ENCODE data around the gene PRR36.
"Not testable (repeated sequence)": the region's sequence is repeated elsewhere in the genome, so short reads cannot be mapped to it uniquely, and the experiment has no call there.

PRR36 gene

DNA sequence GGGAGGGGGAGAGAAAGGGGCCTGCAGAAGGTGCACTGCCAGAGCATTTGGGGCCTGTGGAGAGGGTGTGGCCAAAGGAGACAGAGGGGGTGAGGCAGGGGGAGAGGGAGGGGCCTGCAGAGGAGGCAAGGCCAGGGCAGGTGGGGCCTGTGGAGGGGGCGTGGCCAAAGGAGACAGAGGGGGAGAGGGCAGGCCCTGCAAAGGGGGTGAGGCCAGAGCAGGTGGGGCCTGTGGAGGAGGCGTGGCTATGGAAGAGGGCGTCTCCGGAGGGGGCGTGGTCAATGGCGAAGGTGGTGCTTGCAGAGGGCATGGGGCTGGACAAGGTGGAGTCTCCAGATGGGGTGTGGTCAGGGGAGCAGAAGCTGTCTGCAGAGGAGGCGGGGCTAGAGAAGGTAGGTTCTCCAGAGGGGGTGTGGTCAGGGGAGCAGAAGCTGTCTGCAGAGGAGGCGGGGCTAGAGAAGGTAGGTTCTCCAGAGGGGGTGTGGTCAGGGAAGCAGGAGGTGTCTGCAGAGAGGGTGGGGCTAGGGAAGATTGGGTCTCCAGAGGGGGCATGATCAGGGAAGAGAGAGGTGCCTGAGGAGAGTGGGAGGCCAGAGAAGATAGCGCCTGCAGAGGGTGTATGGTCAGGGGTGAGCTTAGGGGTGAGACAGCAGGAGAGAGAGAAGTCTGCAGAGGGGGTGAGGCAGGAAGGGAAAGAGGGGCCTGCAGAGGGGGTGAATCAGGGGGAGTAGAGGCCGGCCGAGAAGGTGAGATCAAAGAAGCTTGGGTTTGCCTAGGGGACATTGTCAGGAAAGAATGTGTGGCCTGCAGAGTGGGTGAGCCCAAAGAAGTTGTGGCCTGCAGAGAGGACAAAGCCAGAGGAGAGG lies 3.4 kb downstream of the PRR36 start:
- DNase-seq: peak; percentile 84 to 87

DNA sequence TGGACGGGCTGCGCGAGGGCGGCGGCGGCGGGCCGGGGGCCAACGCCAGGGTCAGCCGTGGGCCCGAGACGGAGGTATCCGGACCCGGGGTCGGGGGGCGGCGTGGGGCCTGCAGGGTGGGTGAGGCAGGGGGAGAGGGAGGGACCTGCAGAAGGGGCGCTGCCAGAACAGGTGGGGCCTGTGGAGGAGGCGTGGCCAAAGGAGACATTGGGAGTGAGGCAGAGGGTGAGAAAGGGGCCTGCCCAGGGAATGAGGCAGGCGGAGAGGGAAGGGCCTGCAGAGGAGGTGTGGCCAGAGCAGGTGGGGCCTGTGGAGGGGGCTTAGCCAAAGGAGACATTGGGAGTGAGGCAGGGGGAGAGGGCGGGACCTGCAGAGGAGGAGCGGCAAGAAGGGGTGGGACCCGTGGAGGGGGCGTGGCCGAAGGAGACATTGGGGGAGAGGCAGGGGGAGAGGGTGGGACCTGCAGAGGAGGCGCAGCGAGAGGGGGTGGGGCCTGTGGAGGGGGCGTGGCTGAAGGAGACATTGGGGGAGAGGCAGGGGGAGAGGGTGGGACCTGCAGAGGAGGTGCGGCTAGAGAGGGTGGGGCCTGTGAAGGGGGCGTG lies 4.2 kb downstream of the PRR36 start:
- peak; percentile 71 to 79 for DNase-seq

DNA sequence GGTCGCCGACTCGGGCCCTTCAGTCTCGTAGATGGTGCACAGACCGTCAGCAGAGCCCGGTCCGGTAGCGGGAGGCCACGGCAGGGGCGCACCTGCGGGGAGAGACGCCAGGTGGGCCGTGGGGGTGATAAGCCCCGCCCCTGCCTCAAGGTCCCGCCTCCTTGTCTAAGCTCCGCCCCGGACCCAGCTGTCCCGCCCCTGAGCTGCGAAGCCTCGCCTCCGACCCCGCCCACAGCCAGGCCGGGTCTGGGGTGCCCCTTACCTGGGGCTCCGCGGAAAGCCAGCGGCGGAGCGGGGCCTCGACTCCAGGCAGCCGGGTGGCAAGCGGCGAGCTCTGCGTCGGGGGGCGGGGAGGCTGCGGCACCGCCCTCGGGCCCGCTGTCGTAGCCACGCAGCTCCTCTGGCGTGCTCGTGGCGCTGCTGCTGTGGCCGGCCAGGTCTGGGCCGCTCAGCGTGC lies 4.7 kb downstream of the PRR36 start:
- DNase-seq: peak; percentile 24 to 43

DNA sequence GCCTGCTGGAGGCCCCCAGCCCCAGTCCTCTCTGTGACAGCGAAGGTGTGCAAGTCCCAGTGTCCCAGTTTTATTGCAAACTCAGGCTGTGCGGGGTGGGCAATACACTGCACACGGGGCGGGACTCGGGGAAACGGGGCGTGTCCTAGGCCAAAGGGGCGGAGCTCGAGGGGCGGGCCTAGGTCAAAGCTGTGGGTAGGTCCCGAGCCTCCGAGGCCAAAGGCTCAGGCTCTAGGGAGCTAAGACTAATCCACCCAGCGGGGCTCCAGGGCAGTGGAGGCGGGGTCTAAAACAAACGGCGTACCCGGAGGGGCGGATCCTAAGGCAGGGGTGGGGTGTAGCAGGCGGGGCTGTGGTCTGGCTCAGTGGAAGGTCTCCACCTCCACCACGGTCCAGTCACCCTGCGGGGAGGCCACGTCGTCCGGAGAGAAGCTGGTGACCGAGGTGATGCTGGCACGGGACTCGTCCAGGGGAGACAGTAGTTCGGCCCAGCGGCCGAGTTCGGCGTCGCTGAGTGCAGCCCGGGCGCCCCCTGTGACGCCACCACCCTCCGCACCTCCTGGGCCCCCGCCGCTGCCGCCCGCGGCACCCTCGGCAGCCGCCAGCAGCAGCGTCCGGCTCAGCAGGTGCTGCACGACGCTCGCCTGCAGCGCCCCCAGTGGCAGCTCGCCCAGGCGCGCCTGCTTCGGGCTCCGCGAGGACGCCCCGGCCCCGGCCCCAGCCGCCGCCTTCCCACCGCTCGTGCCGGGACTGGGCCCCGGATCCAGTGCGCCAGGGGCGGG lies 5.3 kb downstream of the PRR36 start:
- peak; percentile 81 to 89 for DNase-seq

DNA sequence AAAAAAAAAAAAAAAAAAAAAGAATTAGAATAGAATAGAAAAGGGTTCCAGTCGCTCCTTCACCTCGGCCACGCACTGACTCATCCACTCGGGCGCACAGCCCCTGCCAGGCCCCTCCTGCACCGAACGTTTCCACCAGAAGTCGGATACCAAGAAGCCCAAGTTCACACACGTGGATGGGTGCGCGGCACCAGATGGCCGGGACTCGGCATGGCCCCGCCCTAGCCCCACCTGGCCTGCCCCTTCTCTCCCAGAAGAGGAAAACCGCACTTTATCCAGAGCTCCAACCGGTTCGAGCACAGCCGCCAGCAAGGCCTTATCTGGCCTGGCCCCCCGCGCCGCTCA lies 5.9 kb downstream of the PRR36 start:
- peak in 1 of 2 experiments; percentile 28 for DNase-seq

DNA sequence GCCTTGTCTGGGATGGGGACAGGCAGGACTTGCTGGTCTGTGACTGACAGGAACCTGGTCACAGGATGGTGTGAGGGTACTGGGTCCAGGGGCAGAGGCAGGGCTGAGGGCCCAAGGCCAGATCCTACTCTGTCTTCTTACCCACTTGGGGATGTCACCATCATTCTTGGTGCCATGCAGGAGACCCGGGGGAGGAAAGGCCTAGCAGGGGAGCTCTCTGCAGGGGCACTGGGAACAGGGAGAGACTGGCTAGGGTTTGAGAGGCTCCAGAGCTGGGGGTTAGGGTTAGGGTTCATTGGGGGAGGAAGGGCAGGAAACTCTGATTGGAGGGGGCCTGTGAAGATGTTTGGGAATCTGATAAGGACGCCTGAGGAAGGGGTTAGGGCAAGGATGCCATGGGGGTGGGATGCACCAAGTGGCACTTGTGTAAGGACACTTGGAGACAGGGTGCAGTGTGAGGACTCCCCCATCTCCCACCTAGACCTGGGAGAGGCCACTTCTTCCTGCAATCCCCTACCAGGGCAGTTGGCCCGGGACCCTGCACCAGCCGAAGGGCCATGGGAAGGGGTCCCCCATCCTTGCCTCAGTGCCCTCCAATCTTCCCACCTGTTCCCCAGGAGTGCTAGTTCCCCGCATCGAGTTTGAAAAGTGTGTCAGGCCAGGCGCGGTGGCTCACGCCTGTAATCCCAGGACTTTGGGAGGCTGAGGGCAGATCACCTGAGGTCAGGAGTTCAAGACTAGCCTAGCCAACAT lies 6.9 kb downstream of the PRR36 start:
- DNase-seq: no peak

DNA sequence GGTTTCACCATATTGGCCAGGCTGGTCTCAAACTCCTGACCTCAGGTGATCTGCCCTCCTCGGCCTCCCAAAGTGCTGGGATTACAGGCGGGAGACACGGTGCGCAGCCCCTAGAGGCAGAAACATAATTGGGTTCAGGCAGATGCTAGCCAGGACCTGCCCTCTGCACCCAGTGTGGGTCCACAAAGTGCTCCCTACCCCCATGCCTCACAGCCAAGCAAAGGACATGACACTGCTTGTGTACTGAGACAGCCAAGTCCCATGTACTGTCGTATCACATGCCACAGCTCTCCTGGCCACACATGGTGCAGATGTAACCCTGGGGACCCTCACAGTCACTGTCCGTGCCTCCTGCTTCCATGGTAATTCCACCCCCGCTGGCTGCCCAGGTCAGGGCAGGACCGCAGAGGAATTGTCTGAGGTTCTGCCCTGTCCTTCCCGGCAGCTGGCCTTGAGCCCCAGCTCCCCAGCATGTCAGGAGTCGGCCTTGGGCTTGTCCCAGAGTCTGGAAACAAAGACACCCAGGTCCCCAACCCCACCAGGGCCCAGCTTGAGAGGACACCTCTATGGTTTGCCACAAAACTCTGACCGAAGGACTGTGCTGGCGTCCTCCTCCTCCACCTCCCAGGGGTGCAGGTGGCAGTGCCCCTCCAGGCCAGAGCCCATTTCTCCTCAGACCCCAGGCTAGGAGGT lies 7.6 kb downstream of the PRR36 start:
- DNase-seq: no peak

DNA sequence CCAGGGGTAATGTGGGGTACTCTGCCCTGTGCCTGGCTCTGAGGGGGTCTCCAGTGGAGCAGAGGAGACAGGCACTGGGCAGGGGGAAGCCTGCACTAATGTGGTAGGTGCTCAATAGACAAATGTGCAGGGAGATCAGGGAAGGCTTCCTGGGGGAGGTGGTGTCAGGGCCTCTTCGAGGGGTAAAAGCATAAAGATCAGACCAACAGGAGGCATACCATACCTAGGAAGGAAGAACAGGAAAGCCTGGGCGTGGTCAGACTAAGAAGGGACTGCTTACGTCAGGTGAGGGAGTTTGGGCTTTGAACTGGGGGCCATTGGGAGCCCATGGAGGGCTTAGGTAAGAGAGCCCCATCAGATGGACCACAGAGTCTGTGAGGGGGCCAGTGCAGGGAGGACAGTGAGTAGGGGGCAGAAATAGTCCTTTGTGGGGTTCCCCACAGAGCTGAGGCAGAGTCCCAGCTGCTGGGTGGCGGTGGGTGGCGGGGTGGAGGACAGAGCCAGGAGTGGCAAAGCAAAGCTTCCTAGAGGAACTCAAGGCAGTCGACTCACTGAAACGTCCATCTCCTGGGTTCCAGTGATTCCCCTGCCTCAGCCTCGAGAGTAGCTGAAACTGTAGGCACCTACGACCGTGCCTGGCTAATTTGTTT lies 8.8 kb downstream of the PRR36 start:
- no peak for DNase-seq

DNA sequence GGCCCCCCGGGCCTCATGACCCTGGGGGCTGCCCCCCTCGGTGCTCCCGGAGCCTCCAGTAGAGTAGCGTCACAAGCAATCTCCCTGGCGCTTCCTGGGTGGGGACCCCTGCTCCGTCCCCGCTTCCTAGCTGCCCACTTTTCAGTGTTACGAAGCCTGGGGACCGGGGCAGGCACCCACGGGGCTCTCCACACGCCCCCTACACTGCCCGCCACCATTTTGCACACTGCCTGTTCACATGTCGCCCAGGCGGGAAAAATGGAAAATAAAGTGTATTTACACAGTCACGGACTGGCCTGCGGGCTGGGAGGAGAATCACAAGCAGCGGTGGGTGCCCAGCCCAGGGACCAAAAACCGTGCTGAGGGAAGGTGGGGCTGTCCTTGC lies 9.5 kb downstream of the PRR36 start:
- DNase-seq: no peak

DNA sequence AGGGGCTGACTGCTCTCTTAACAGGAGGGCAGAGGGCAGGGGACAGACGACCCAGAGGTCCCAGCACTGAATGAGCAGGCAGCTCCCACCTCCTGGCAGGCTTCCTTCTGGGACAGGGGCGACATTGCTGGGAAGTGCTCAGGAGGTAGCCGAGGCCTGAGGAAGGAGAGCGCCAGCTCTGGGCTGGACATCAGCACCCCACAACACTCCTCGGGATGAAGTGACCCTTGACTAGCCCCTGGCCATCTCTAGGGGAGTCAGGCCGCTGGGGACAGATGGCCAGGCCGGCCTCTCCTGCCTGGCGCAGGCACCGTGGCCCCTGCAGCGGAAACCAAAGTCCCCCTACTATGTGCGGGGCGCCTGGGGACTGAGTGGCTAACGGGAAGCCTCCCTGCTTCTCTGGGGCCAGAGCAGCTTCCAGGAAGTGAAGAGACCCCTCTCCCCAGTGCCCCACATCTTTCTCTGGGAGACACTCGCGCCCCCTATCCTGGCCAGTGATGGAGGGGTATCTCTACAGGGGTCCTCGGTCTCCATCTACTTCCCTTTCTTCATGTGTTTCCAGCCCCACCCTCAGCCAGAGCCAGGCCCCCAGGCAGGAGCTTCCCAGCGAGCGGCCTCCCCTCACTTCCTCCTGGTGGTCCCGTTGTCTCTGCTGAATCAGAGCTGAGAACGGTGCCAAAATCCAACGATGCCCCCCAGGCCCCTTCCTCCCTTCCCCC lies 10.1 kb downstream of the PRR36 start:
- DNase-seq: no peak

DNA sequence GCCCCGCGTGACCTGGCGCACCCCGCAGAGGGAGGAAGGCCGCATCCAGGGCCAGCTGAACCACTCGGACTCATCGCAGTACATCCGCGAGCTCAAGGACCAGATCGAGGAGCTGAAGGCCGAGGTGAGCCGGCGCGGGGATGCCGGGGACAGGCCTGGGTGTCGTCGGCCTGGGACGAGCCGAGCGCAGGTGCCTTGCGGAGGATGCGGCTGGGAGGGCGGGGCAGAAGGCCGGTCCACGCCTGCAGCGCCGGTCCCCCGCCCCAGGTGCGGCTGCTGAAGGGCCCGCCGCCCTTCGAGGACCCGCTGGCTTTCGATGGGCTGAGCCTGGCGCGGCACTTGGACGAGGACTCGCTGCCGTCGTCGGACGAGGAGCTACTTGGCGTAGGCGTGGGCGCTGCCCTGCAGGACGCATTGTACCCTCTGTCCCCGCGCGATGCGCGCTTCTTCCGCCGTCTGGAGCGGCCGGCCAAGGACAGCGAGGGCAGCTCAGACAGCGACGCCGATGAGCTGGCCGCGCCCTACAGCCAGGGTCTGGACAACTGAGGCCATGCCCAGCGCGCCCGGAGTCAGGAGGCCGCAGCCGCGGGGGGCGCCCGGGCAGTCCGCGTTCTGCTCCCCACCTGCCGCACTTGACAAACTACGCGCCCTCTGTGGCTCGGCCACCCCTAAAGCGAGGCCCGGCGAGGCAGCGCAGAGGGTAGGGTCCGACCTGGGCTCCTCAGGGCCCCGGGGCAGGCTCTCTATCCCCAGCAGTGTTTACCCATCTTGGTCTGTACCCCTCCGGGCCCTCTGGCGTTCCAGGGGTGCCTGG lies 10.8 kb downstream of the PRR36 start:
- DNase-seq: no peak

DNA sequence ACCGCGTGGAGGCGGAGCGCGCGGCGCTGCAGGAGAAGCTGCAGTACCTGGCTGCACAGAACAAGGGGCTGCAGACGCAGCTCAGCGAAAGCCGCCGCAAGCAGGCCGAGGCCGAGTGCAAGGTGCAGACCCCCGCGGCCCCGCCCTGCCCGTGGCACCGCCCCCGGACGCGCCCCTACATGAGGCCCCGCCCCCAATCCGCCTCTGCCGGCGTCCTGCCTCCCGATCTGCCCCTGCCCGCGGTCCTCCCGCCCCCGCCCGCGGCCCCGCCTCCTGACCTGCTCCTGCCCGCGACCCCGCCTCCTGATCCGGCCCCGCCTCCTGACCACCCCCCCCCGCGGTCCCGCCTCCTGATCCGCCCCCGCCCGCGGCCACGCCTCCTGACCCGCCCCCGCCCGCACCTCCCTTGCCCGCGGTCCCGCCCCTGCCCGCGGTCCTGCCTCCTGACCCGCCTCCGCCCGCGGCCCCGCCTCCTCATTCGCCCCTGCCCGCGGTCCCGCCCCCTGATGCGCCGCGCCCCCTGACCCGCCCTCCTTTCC lies 11.7 kb downstream of the PRR36 start:
- no peak for DNase-seq

DNA sequence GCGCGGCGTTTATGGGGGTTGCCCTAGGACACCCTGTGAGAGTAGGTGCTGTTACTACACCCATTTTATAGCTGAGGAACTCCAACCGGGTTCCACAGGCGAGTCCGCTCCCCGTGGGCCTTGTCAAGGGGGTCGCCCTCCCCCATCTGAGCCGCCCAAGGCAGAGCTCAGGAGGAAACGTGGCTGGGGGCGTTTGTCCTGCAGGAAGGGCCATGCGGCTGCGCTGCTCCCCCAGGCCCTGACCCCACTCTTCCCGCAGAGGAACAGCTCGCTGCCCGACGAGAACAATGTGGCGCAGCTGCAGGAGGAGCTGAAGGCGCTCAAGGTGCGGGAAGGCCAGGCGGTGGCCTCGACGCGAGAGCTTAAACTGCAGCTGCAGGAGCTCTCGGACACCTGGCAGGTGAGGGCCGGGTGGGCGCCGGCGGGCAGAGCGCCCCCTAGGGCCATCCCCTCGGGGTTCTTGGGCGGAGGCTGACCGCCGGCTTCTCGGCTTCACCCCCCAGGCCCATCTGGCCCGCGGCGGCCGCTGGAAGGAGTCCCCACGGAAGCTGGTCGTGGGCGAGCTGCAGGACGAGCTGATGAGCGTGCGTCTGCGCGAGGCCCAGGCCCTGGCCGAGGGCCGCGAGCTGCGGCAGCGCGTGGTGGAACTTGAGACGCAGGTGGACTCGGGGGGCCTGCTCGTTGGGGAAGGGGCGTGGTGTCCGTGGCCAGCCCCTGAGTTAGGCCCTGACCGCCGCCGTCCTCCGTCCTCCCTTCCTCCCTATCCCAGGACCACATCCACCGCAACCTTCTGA lies 12.4 kb downstream of the PRR36 start:
- DNase-seq: no peak

DNA sequence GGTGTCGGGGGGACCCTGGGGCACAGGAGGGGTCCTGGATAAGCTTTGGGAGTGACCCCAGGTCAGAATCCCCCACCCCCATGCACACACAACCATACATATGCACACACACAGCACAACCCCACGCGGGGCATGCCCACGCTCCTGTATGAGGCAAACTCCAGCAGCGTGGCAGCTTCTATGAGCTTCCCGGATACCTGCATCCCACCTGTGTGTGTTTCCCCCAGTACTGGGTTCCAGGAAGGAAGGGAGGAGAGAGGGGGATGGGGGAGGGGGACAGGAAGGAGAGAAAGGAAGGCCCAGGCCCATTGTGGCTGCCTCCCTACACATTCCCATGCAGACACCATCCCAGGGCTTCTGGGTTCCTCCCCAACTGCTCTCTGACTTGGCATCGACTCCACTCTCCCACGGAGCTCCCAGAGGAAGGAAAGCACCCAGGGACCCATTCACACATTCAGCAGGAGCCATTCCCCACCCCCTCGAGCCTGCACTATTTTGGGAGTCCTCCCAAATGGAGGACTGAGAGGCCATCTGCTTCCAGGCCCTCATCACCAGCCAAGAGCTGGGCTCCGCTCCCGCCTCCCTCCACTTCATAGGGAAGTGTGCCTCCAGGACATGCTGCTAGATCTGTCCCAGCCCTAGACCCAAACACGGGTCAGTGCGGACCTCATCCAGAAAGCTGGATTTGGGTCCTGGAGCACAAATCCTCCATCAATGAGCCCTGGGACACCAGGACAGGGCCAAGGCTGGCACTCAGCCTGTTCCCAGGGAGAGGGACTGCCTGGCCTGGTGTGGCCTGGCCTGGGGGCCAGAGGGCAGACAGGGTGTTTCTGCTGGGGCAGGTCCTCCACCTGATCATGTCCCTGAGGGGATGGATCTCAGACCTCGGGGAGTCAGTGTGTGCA lies 13.2 kb downstream of the PRR36 start:
- no peak for DNase-seq

DNA sequence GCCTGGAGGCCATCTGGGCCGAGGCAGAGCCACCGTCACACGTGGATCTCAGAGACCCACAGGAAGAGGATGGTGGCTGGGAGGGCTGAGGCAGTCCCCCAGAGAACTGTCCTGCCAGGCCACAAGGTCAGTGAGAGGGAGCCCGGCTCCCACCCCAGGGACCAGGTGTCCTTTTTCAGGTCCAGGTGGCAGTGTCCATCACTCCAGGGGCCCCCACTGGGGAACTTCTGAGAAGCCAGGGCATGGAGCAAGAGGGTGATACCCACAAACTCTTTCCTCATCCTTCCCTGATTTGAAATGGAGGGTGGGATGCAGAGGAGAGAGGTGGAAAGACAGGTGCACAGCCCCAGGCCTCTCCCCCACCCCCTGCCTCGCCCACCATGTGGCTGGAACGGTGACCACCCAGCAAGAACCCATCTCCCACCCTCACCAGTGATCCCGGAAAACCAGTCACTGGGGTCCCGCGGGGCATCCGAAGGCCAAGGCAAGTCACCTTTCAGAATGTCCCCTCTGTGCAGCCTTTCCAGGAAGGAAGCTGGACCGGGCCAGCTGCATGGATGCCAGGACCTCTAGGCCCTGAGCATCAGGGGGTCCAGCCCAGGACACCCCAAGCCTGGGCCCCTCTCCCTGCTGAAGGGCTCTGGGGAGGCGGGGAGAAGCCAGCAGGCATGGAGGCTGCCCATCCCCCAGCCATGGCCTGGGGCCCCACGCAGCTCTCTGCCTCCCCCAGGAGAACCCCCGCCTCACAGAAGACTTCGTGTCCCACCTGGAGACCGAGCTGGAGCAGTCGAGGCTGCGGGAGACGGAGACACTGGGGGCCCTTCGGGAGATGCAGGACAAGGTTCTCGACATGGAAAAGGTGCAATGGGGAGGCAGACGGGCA lies 14.1 kb downstream of the PRR36 start:
- DNase-seq: no peak

DNA sequence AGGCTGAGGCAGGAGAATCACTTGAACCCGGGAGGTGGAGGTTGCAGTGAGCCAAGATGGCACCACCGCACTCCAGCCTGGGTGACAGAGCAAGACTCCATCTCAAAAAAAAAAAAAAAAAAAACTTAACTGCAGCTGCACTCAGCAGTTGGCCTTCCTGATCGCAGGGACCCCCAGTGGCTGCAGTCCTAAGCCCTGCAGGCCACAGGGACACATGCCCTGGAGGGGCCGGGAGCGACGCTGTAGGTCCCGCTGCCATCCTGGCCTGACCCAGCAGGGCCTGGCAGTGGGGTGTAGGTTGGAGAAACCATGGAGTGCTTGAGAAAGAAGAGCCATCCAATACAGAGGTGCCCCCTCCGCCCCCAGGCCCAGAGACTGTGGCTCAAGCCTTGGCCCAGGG lies 15.1 kb downstream of the PRR36 start:
- DNase-seq: not testable (repeated sequence)

Measured in Kasumi-1 (cell line).